K562 (cell line): ENCODE measurements around the gene ELK4. TPM values are rescaled to one million over a fixed set of nuclear protein-coding genes. Genes with fewer than 3 reads are reported as not detected.
A peak's percentile ranks its signal among the peaks of the same experiment; 100 is the strongest.

Experiments
- CLOCK ChIP-seq: fragments of 250-450 bp; sonication (Bioruptor Pico); IDR thresholded peaks from 2 replicates; pipeline ENCODE4 v1.4.0; 2020; ENCODE audit warnings: mild to moderate bottlenecking, moderate library complexity, borderline replicate concordance
- POLR2AphosphoS5 ChIP-seq: IDR thresholded peaks from 2 replicates; pipeline ENCODE4 v1.6.1; 2011; ENCODE audit warnings: mild to moderate bottlenecking, low read depth, low read length, moderate library complexity; ENCODE audit not compliant: control insufficient read depth, insufficient read depth
- TBL1XR1 ChIP-seq, 2 experiments: IDR thresholded peaks; 2 replicates each; pipeline ENCODE4 v1.6.1; 2012; ENCODE audit warnings: improper control_type of control experiment in 2 of 2, low read length in 2 of 2, mild to moderate bottlenecking in 1 of 2
- ZBTB33 ChIP-seq: sonication (generic); formaldehyde crosslinking; IDR thresholded peaks from 2 replicates; pipeline ENCODE4 v1.8.1; 2023; ENCODE audit warnings: mild to moderate bottlenecking, missing genetic modification reagents
- ZNF609 ChIP-seq: sonication (generic); formaldehyde crosslinking; IDR thresholded peaks from 2 replicates; pipeline ENCODE4 v1.8.1; 2023; ENCODE audit warnings: missing genetic modification reagents, mild to moderate bottlenecking, borderline replicate concordance
- polyA plus RNA-seq, 8 experiments: library from polyadenylated mRNA; depleted of rRNA in 4 of 8; stranded (reverse) in 5 of 8; unstranded in 3 of 8; fragments of >200 nt; fragmentation: Nextera tagmentation in 2 of 8; fragmentation: Illumina TruSeq in 1 of 8; extraction: Ambion mirVana in 2 of 8; extraction: Trizol in 1 of 8; gene quantifications; 2 replicates each; pipeline versions ENCODE4 v1.2.1 to v1.2.3, GENCODE V29; 2011 to 2014; ENCODE audit warnings: inconsistent platforms in 1 of 8, missing spikeins in 1 of 8
- total RNA-seq, 7 experiments: library from RNA; depleted of rRNA in 6 of 7; stranded (reverse); fragments of >200 nt in 6 of 7; fragmentation: Illumina TruSeq in 2 of 7; extraction: Trizol in 2 of 7; gene quantifications; 2 replicates each; pipeline versions ENCODE4 v1.2.1 to v1.2.3, GENCODE V29; 2011 to 2021; ENCODE audit warnings: low replicate concordance in 1 of 7

Gene ELK4
- total and polyA plus RNA-seq, 9 of the 15 experiments (the other 6 are each of a cell fraction or from before 2014, with no cell fraction given): 2.0 to 21.7 (median 9.2) TPM

- no peak for TF ChIP-seq ZNF609 (CRISPR knock-in tag)
- TF ChIP-seq CLOCK (CRISPR knock-in tag): no peak
- TF ChIP-seq POLR2AphosphoS5: peak; percentile 22; the same call in 1 of the 2 replicates
- no peak for TF ChIP-seq TBL1XR1 (IDR thresholded peaks at IDR 0.05; ENCODE audit: low read length in 2 of 2)
- TF ChIP-seq ZBTB33 (CRISPR knock-in tag): peak; percentile 27; the same call in 1 of the 2 replicates
Observed at GRCh38 chr1:205627956-205628355, 3.9 kb downstream of the ELK4 start (continued).
